Activated T-cell treated with anti-CD3 and anti-CD28 coated beads, Interleukin-2, amount 50 U/mL, for 72 hours (primary cell): ENCODE data around the gene RSPH1. TPM values are rescaled to one million over a fixed set of nuclear protein-coding genes. Genes with fewer than 3 reads are reported as not detected.

Experiments used
- ATAC-seq, 2 donors: fragments of 150-1000 bp; cut with Tn5 transposase; replicated peaks in 1 of 2; 2 replicates each; pipeline ENCODE4 v1.10.0; 2021; ENCODE audit warnings: moderate library complexity in 2 of 2, mild to moderate bottlenecking in 1 of 2
- DNase-seq, 2 donors: peaks; one replicate each; pipeline ENCODE4 v3.0.0; 2021 to 2022; ENCODE audit warnings: mixed read lengths in 1 of 2
- H3K27ac Mint-ChIP-seq: one replicate; pipeline ENCODE4 v1.8.0; 2022; ENCODE audit warnings: mild to moderate bottlenecking, moderate library complexity, mixed read lengths
- H3K27me3 Mint-ChIP-seq: one replicate; pipeline ENCODE4 v1.8.0; 2022; ENCODE audit warnings: low read depth, mixed read lengths
- H3K36me3 Mint-ChIP-seq, 2 donors: one replicate each; pipeline ENCODE4 v1.8.0; 2022; ENCODE audit warnings: mixed read lengths in 2 of 2, mild to moderate bottlenecking in 1 of 2; ENCODE audit not compliant: insufficient read depth in 2 of 2
- H3K4me1 Mint-ChIP-seq: one replicate; pipeline ENCODE4 v1.8.0; 2022; ENCODE audit warnings: low read depth, mixed read lengths
- H3K4me3 Mint-ChIP-seq, 2 donors: one replicate each; pipeline ENCODE4 v1.8.0; 2022; ENCODE audit warnings: mild to moderate bottlenecking in 2 of 2, mixed read lengths in 2 of 2, moderate library complexity in 2 of 2
- H3K9me3 Mint-ChIP-seq, 2 donors: one replicate each; pipeline ENCODE4 v1.8.0; 2022; ENCODE audit warnings: mixed read lengths in 2 of 2
- total RNA-seq, 2 donors: library from RNA; stranded (reverse); gene quantifications; one replicate each; pipeline ENCODE4 v1.2.3, GENCODE V29; 2022

RSPH1 gene
- under 1 TPM; 0.19 to 0.36 TPM for total RNA-seq

GRCh38 chr21:42496120-42496838 is at the start of gene RSPH1:
Gene RSPH1, minus strand, starts transcription at chr21:42496224. Its CDS starts 38 bp downstream, at chr21:42496186.
- DNase-seq (peak; percentile 99), ATAC-seq (peak; percentile 97 to 98)
- peaks cover 24% of the 10 kb centered on the region for H3K4me1 Mint-ChIP-seq
- no peaks in the 10 kb centered on the region for H3K27me3 Mint-ChIP-seq
- no peaks in the 10 kb centered on the region for H3K9me3 Mint-ChIP-seq
- peak within 1 kb of the TSS; percentile 90 to 97 for H3K4me3 Mint-ChIP-seq
- H3K36me3 Mint-ChIP-seq = no peaks in the 10 kb centered on the region
- peak within 1 kb of the TSS; percentile 25 for H3K27ac Mint-ChIP-seq

- Mint-ChIP-seq H3K36me3 (peaks cover 5 to 8% of the 10 kb centered on the region in 2 donors), H3K27me3 (no peaks in the 10 kb centered on the region), H3K27ac (no peak overlapping the region), H3K4me1 (peaks cover 9% of the 10 kb centered on the region), H3K4me3 (no peak overlapping the region), H3K9me3 (no peaks in the 10 kb centered on the region)
- DNase-seq (no peak), ATAC-seq (no peak)
Observed at GRCh38 chr21:42545745-42546144, 49.7 kb upstream of the RSPH1 start.

GRCh38 chr21:42545317-42545716 is 49.3 kb upstream of the RSPH1 start:
- H3K4me3 Mint-ChIP-seq = no peak overlapping the region
- DNase-seq (no peak), ATAC-seq (peak in 1 of 2 donors; percentile 20)
- H3K27me3 Mint-ChIP-seq = no peaks in the 10 kb centered on the region
- H3K36me3 Mint-ChIP-seq = peaks cover 5 to 8% of the 10 kb centered on the region in 2 donors
- no peaks in the 10 kb centered on the region for H3K9me3 Mint-ChIP-seq
- no peak overlapping the region for H3K27ac Mint-ChIP-seq
- peaks cover 9% of the 10 kb centered on the region for H3K4me1 Mint-ChIP-seq

- ATAC-seq (no peak), DNase-seq (no peak)
- peaks cover 5 to 11% of the 10 kb centered on the region in 2 donors for H3K36me3 Mint-ChIP-seq
- no peak overlapping the region for H3K4me3 Mint-ChIP-seq
- no peaks in the 10 kb centered on the region for H3K27me3 Mint-ChIP-seq
- H3K9me3 Mint-ChIP-seq = no peaks in the 10 kb centered on the region
- no peak overlapping the region for H3K27ac Mint-ChIP-seq
- peaks cover 9% of the 10 kb centered on the region for H3K4me1 Mint-ChIP-seq
Observed at GRCh38 chr21:42544544-42544943, 48.5 kb upstream of the RSPH1 start.

- ATAC-seq (no peak), DNase-seq (no peak)
- peaks cover 2 to 11% of the 10 kb centered on the region in 2 donors for H3K36me3 Mint-ChIP-seq
- peaks cover 1% of the 10 kb centered on the region for H3K4me1 Mint-ChIP-seq
- no peak overlapping the region for H3K4me3 Mint-ChIP-seq
- no peaks in the 10 kb centered on the region for H3K27me3 Mint-ChIP-seq
- H3K27ac Mint-ChIP-seq = no peak overlapping the region
- no peaks in the 10 kb centered on the region for H3K9me3 Mint-ChIP-seq
Observed at GRCh38 chr21:42543106-42543847, 47.3 kb upstream of the RSPH1 start.

GRCh38 chr21:42542596-42542995 is 46.6 kb upstream of the RSPH1 start:
- Mint-ChIP-seq H3K27ac (no peak overlapping the region), H3K27me3 (no peaks in the 10 kb centered on the region), H3K4me3 (no peak overlapping the region), H3K4me1 (no peaks in the 10 kb centered on the region), H3K9me3 (no peaks in the 10 kb centered on the region), H3K36me3 (peaks cover 0 to 6% of the 10 kb centered on the region in 2 donors)
- DNase-seq (no peak), ATAC-seq (no peak)

- DNase-seq (no peak), ATAC-seq (no peak)
- H3K9me3 Mint-ChIP-seq = no peaks in the 10 kb centered on the region
- no peak overlapping the region for H3K4me3 Mint-ChIP-seq
- H3K27ac Mint-ChIP-seq = no peak overlapping the region
- H3K4me1 Mint-ChIP-seq = no peaks in the 10 kb centered on the region
- H3K27me3 Mint-ChIP-seq = no peaks in the 10 kb centered on the region
- peaks cover 0 to 6% of the 10 kb centered on the region in 2 donors for H3K36me3 Mint-ChIP-seq
Observed at GRCh38 chr21:42542196-42542595, 46.2 kb upstream of the RSPH1 start.

GRCh38 chr21:42541618-42542017 is 45.6 kb upstream of the RSPH1 start:
- Mint-ChIP-seq H3K9me3 (no peaks in the 10 kb centered on the region), H3K4me3 (no peak overlapping the region), H3K27me3 (no peaks in the 10 kb centered on the region), H3K4me1 (no peaks in the 10 kb centered on the region), H3K36me3 (peaks cover 0 to 6% of the 10 kb centered on the region in 2 donors), H3K27ac (no peak overlapping the region)
- DNase-seq (no peak), ATAC-seq (no peak)

GRCh38 chr21:42541174-42541573 is 45.1 kb upstream of the RSPH1 start:
- Mint-ChIP-seq H3K4me3 (no peak overlapping the region), H3K27ac (no peak overlapping the region), H3K4me1 (no peaks in the 10 kb centered on the region), H3K9me3 (no peaks in the 10 kb centered on the region), H3K27me3 (no peaks in the 10 kb centered on the region), H3K36me3 (peaks cover 0 to 6% of the 10 kb centered on the region in 2 donors)
- DNase-seq = no peak
- ATAC-seq = no peak

GRCh38 chr21:42540396-42540795 is 44.4 kb upstream of the RSPH1 start:
- H3K9me3 Mint-ChIP-seq = no peaks in the 10 kb centered on the region
- no peak overlapping the region for H3K4me3 Mint-ChIP-seq
- H3K27me3 Mint-ChIP-seq = no peaks in the 10 kb centered on the region
- no peaks in the 10 kb centered on the region for H3K4me1 Mint-ChIP-seq
- DNase-seq (no peak), ATAC-seq (no peak)
- H3K36me3 Mint-ChIP-seq = peaks cover 0 to 6% of the 10 kb centered on the region in 2 donors
- H3K27ac Mint-ChIP-seq = no peak overlapping the region

GRCh38 chr21:42539931-42540343 is 43.9 kb upstream of the RSPH1 start:
- H3K27ac Mint-ChIP-seq = no peak overlapping the region
- ATAC-seq (no peak), DNase-seq (no peak)
- peaks cover 0 to 7% of the 10 kb centered on the region in 2 donors for H3K36me3 Mint-ChIP-seq
- H3K4me1 Mint-ChIP-seq = peaks cover under 1% of the 10 kb centered on the region
- no peaks in the 10 kb centered on the region for H3K9me3 Mint-ChIP-seq
- no peak overlapping the region for H3K4me3 Mint-ChIP-seq
- H3K27me3 Mint-ChIP-seq = no peaks in the 10 kb centered on the region

GRCh38 chr21:42539342-42539741 is 43.3 kb upstream of the RSPH1 start:
- H3K27ac Mint-ChIP-seq = no peak overlapping the region
- H3K9me3 Mint-ChIP-seq = no peaks in the 10 kb centered on the region
- no peaks in the 10 kb centered on the region for H3K27me3 Mint-ChIP-seq
- peaks cover 7% of the 10 kb centered on the region for H3K4me1 Mint-ChIP-seq
- H3K4me3 Mint-ChIP-seq = no peak overlapping the region
- no peak for ATAC-seq
- DNase-seq = no peak
- peaks cover 0 to 6% of the 10 kb centered on the region in 2 donors for H3K36me3 Mint-ChIP-seq

GRCh38 chr21:42538479-42539275 is 42.7 kb upstream of the RSPH1 start:
- ATAC-seq = no peak
- no peak overlapping the region for H3K27ac Mint-ChIP-seq
- no peaks in the 10 kb centered on the region for H3K9me3 Mint-ChIP-seq

More at GRCh38 chr21:42538479-42539275, 42.7 kb upstream of the RSPH1 start:
- no peak overlapping the region for H3K4me3 Mint-ChIP-seq
- peaks cover 11% of the 10 kb centered on the region for H3K4me1 Mint-ChIP-seq
- H3K27me3 Mint-ChIP-seq = no peaks in the 10 kb centered on the region
- H3K36me3 Mint-ChIP-seq = peaks cover 0 to 6% of the 10 kb centered on the region in 2 donors
- no peak for DNase-seq
